ENCODE results near the gene MERTK.

Gene MERTK

DNA sequence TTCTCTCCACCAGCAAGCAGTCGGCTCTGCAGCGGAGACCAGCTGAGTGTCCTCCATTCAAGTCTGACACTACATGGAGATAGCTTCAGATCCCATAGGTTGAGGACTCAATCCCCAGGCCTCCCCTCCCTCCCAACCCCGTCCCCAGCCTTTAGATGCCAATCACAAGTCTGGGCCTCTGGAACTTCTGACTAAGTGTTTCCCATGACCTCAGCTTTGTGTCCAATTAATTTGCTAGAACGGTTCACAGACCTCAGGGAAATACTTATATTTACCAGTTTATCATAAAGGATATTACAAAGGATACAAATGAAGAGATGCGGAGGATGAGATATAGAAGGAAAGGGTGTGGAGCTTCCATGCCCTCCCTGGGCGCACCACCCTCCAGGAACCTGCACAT lies 77.4 kb downstream of the MERTK start:
- no peak overlapping the region for H2BK12ac ChIP-seq (ENCODE audit: low read length)
- H3K79me1 ChIP-seq (ENCODE audit: low read length) = no peaks in the 10 kb centered on the region
- H2BK5ac ChIP-seq (ENCODE audit: low read depth, low read length, poor library complexity) = no peak overlapping the region
- no peak overlapping the region for H3K9ac ChIP-seq (ENCODE audit: low read length)
- H3K36me3 ChIP-seq (ENCODE audit: control insufficient read depth in 1 of 2, insufficient read depth in 2 of 2, low read length in 2 of 2) = peaks cover 0 to 7% of the 10 kb centered on the region in 2 experiments
- no CpG with 5 or more reads among the region's 6 CpGs for WGBS (ENCODE audit: extremely low coverage, insufficient coverage, insufficient read length)
- no peak overlapping the region for H4K91ac ChIP-seq (ENCODE audit: low read depth, low read length)
- no peak overlapping the region for H3K4ac ChIP-seq (ENCODE audit: low read depth, low read length)
- H2BK120ac ChIP-seq (ENCODE audit: insufficient read depth, low read length, poor library complexity) = no peak overlapping the region
- no peak overlapping the region for H2AK5ac ChIP-seq (ENCODE audit: low read length)
- H3K79me2 ChIP-seq (ENCODE audit: control insufficient read depth, insufficient read depth, low read length, poor library complexity) = no peaks in the 10 kb centered on the region
- no peak overlapping the region for H4K12ac ChIP-seq (ENCODE audit: low read depth, low read length)
- H3K27ac ChIP-seq (ENCODE audit: low read depth, low read length) = no peak overlapping the region
- no peak overlapping the region for H4K8ac ChIP-seq (ENCODE audit: low read depth, low read length)
- peaks cover 1% of the 10 kb centered on the region for H3K9me3 ChIP-seq (ENCODE audit: insufficient read depth, low read depth, low read length)
- H3K23ac ChIP-seq (ENCODE audit: low read length) = no peak overlapping the region
- H3K4me2 ChIP-seq (ENCODE audit: low read length) = no peak overlapping the region
- DNase-seq = no peak
- no peaks in the 10 kb centered on the region for H3K27me3 ChIP-seq (ENCODE audit: insufficient read depth, low read length)
- H3K4me3 ChIP-seq (ENCODE audit: low read depth, low read length) = no peak overlapping the region
- no peak overlapping the region for H2AFZ ChIP-seq (ENCODE audit: insufficient read depth, low read length, poor library complexity)
- no peak overlapping the region for H3K18ac ChIP-seq (ENCODE audit: low read length)
- no peak overlapping the region for H3K14ac ChIP-seq (ENCODE audit: low read length)
- H3K4me1 ChIP-seq (ENCODE audit: control insufficient read depth in 1 of 2, insufficient read depth in 2 of 2, low read length in 2 of 2) = peaks cover 0 to 5% of the 10 kb centered on the region in 2 experiments

DNA sequence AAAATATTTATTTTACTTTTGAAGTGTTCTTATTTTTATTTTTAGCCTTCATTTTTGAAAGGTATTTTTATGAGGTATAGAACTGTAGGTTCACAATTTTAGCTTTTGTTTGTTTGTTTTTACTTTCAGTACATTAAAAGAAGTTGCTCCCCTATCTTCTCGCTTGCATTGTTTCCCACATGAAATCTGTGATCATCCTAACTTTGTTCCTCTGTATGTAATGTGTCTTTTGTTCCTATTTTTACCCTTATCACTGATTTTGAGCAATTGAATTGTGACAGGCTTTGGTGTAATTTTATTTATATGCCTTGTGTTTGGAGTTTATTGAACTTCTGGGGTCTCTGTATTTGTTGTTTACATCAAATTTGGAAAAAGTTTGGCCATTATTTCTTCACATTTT lies 78.8 kb downstream of the MERTK start:
- no peaks in the 10 kb centered on the region for H3K79me1 ChIP-seq (ENCODE audit: low read length)
- H3K9me3 ChIP-seq (ENCODE audit: insufficient read depth, low read depth, low read length) = peaks cover 1% of the 10 kb centered on the region
- no CpG with 5 or more reads among the region's 1 CpG for WGBS (ENCODE audit: extremely low coverage, insufficient coverage, insufficient read length)
- no peak overlapping the region for H3K9ac ChIP-seq (ENCODE audit: low read length)
- no peaks in the 10 kb centered on the region for H3K27me3 ChIP-seq (ENCODE audit: insufficient read depth, low read length)
- H2BK120ac ChIP-seq (ENCODE audit: insufficient read depth, low read length, poor library complexity) = no peak overlapping the region
- no peak overlapping the region for H2BK12ac ChIP-seq (ENCODE audit: low read length)
- no peak overlapping the region for H4K8ac ChIP-seq (ENCODE audit: low read depth, low read length)
- no peak overlapping the region for H3K18ac ChIP-seq (ENCODE audit: low read length)
- H3K27ac ChIP-seq (ENCODE audit: low read depth, low read length) = no peak overlapping the region
- H2AK5ac ChIP-seq (ENCODE audit: low read length) = no peak overlapping the region
- no peak overlapping the region for H3K4me2 ChIP-seq (ENCODE audit: low read length)
- no peak overlapping the region for H4K91ac ChIP-seq (ENCODE audit: low read depth, low read length)
- no peaks in the 10 kb centered on the region for H3K79me2 ChIP-seq (ENCODE audit: control insufficient read depth, insufficient read depth, low read length, poor library complexity)
- H3K4ac ChIP-seq (ENCODE audit: low read depth, low read length) = no peak overlapping the region
- H3K4me1 ChIP-seq (ENCODE audit: control insufficient read depth in 1 of 2, insufficient read depth in 2 of 2, low read length in 2 of 2) = peaks cover 0 to 5% of the 10 kb centered on the region in 2 experiments
- H3K23ac ChIP-seq (ENCODE audit: low read length) = no peak overlapping the region
- H3K36me3 ChIP-seq (ENCODE audit: control insufficient read depth in 1 of 2, insufficient read depth in 2 of 2, low read length in 2 of 2) = peaks cover 0 to 7% of the 10 kb centered on the region in 2 experiments
- DNase-seq = no peak
- no peak overlapping the region for H3K4me3 ChIP-seq (ENCODE audit: low read depth, low read length)
- no peak overlapping the region for H2BK5ac ChIP-seq (ENCODE audit: low read depth, low read length, poor library complexity)
- no peak overlapping the region for H3K14ac ChIP-seq (ENCODE audit: low read length)
- no peak overlapping the region for H4K12ac ChIP-seq (ENCODE audit: low read depth, low read length)
- H2AFZ ChIP-seq (ENCODE audit: insufficient read depth, low read length, poor library complexity) = no peak overlapping the region

DNA sequence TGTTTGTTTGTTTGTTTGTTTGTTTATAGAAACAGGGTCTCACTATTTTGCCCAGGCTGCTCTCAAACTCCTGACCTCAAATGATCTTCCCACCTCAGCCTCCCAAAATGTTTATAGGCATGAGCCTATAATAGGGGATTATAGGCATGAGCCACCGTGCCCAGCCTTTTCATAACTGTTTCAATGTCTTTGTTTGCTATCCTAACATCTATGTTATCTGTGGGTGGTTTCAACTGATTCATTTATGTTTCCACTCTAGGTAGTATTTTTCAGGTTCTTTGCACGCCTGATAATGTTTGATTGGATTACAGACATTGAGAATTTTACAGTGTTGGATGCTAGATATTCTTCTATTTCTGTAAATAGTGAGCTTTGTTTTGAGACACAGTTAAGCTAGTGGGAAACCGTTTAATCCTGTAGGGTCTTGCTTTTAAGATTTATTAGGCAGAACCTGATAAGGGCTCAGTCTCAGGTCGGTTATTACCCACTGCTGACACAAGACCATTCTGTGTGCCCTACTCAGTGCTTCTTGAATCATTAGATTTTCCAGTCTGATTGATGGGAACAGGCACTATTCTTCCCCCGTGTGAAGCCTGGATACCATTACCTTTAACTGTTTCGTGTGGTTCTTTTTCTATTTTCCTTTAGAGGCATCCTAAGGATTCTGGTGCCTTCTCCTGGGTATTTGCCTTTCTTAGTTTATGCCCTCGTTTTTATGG lies 80.2 kb downstream of the MERTK start:
- no CpG with 5 or more reads among the region's 7 CpGs for WGBS (ENCODE audit: extremely low coverage, insufficient coverage, insufficient read length)
- H4K8ac ChIP-seq (ENCODE audit: low read depth, low read length) = no peak overlapping the region

DNA sequence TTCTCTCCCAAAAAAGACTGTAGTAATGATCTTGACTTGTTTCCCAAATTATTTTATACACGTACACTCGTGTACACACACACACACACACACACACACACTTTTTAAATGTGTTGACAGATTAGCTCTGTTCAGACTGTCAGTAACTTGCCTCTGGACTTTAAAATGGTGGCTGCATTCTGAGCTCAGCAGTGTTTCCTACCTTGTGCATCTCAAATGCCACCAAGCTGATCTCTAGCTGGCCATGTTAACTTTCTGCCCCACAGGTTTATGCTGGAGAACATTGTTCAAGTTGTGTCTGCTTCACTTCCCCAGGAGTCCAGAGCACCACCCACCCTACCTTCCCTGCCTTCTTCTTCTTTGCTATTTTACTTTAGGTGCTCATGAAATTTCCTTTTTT lies 83.3 kb downstream of the MERTK start:
- no peak overlapping the region for H2AK5ac ChIP-seq (ENCODE audit: low read length)
- H3K4me1 ChIP-seq (ENCODE audit: control insufficient read depth in 1 of 2, insufficient read depth in 2 of 2, low read length in 2 of 2) = peaks cover 7 to 10% of the 10 kb centered on the region in 2 experiments
- WGBS (ENCODE audit: extremely low coverage, insufficient coverage, insufficient read length) = no CpG with 5 or more reads among the region's 2 CpGs
- no peaks in the 10 kb centered on the region for H3K79me2 ChIP-seq (ENCODE audit: control insufficient read depth, insufficient read depth, low read length, poor library complexity)
- no peak overlapping the region for H3K9ac ChIP-seq (ENCODE audit: low read length)
- H4K8ac ChIP-seq (ENCODE audit: low read depth, low read length) = no peak overlapping the region
- no peak for DNase-seq
- H2BK12ac ChIP-seq (ENCODE audit: low read length) = no peak overlapping the region
- no peak overlapping the region for H4K91ac ChIP-seq (ENCODE audit: low read depth, low read length)
- H3K27me3 ChIP-seq (ENCODE audit: insufficient read depth, low read length) = no peaks in the 10 kb centered on the region
- peaks cover 5% of the 10 kb centered on the region in 2 experiments for H3K36me3 ChIP-seq (ENCODE audit: control insufficient read depth in 1 of 2, insufficient read depth in 2 of 2, low read length in 2 of 2)
- H3K4ac ChIP-seq (ENCODE audit: low read depth, low read length) = no peak overlapping the region
- H3K4me3 ChIP-seq (ENCODE audit: low read depth, low read length) = no peak overlapping the region
- no peak overlapping the region for H3K27ac ChIP-seq (ENCODE audit: low read depth, low read length)
- no peak overlapping the region for H3K14ac ChIP-seq (ENCODE audit: low read length)
- H2BK120ac ChIP-seq (ENCODE audit: insufficient read depth, low read length, poor library complexity) = no peak overlapping the region
- H3K4me2 ChIP-seq (ENCODE audit: low read length) = no peak overlapping the region
- H3K23ac ChIP-seq (ENCODE audit: low read length) = no peak overlapping the region
- no peaks in the 10 kb centered on the region for H3K79me1 ChIP-seq (ENCODE audit: low read length)
- no peak overlapping the region for H4K12ac ChIP-seq (ENCODE audit: low read depth, low read length)
- H2AFZ ChIP-seq (ENCODE audit: insufficient read depth, low read length, poor library complexity) = no peak overlapping the region
- no peak overlapping the region for H2BK5ac ChIP-seq (ENCODE audit: low read depth, low read length, poor library complexity)
- H3K18ac ChIP-seq (ENCODE audit: low read length) = no peak overlapping the region
- H3K9me3 ChIP-seq (ENCODE audit: insufficient read depth, low read depth, low read length) = peaks cover 3% of the 10 kb centered on the region

More for the DNA sequence above, 80.2 kb downstream of the MERTK start:
- H3K36me3 ChIP-seq (ENCODE audit: control insufficient read depth in 1 of 2, insufficient read depth in 2 of 2, low read length in 2 of 2) = peaks cover 3 to 10% of the 10 kb centered on the region in 2 experiments
- no peak overlapping the region for H3K23ac ChIP-seq (ENCODE audit: low read length)
- no peak overlapping the region for H3K18ac ChIP-seq (ENCODE audit: low read length)
- H4K12ac ChIP-seq (ENCODE audit: low read depth, low read length) = no peak overlapping the region
- no peak for DNase-seq
- H3K27me3 ChIP-seq (ENCODE audit: insufficient read depth, low read length) = no peaks in the 10 kb centered on the region
- H3K4me2 ChIP-seq (ENCODE audit: low read length) = no peak overlapping the region
- no peak overlapping the region for H2AFZ ChIP-seq (ENCODE audit: insufficient read depth, low read length, poor library complexity)
- H3K27ac ChIP-seq (ENCODE audit: low read depth, low read length) = no peak overlapping the region
- H2BK120ac ChIP-seq (ENCODE audit: insufficient read depth, low read length, poor library complexity) = no peak overlapping the region
- H3K9me3 ChIP-seq (ENCODE audit: insufficient read depth, low read depth, low read length) = peaks cover 3% of the 10 kb centered on the region
- no peak overlapping the region for H2BK12ac ChIP-seq (ENCODE audit: low read length)
- no peak overlapping the region for H3K9ac ChIP-seq (ENCODE audit: low read length)
- H3K4me3 ChIP-seq (ENCODE audit: low read depth, low read length) = no peak overlapping the region
- no peak overlapping the region for H3K4ac ChIP-seq (ENCODE audit: low read depth, low read length)
- peaks cover 2 to 7% of the 10 kb centered on the region in 2 experiments for H3K4me1 ChIP-seq (ENCODE audit: control insufficient read depth in 1 of 2, insufficient read depth in 2 of 2, low read length in 2 of 2)
- H4K91ac ChIP-seq (ENCODE audit: low read depth, low read length) = no peak overlapping the region
- H2AK5ac ChIP-seq (ENCODE audit: low read length) = no peak overlapping the region
- H3K14ac ChIP-seq (ENCODE audit: low read length) = no peak overlapping the region
- H3K79me2 ChIP-seq (ENCODE audit: control insufficient read depth, insufficient read depth, low read length, poor library complexity) = no peaks in the 10 kb centered on the region
- no peaks in the 10 kb centered on the region for H3K79me1 ChIP-seq (ENCODE audit: low read length)
- no peak overlapping the region for H2BK5ac ChIP-seq (ENCODE audit: low read depth, low read length, poor library complexity)

Measured in trophoblast cell (in vitro differentiated cells and primary cell).